ENCODE data around the gene APEH.
A peak's percentile ranks its signal among the peaks of the same experiment; 100 is the strongest.

GRCh38 chr3:49703443-49703927, 29.3 kb downstream of the APEH start:
- TF ChIP-seq, protein P1, sequence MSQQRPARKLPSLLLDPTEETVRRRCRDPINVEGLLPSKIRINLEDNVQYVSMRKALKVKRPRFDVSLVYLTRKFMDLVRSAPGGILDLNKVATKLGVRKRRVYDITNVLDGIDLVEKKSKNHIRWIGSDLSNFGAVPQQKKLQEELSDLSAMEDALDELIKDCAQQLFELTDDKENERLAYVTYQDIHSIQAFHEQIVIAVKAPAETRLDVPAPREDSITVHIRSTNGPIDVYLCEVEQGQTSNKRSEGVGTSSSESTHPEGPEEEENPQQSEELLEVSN (IDR thresholded peaks at IDR 0.05; ENCODE audit: borderline replicate concordance, low read depth) = no peak
- TF ChIP-seq HOXA7 (CRISPR knock-in tag; IDR thresholded peaks at IDR 0.05) (no peak), REST (IDR thresholded peaks at IDR 0.05) (no peak), CTCF (IDR thresholded peaks at IDR 0.05) (peak; percentile 53), RAD21 (conservative IDR thresholded peaks at IDR 0.05 in 1 of 2, IDR thresholded peaks at IDR 0.05 in 1 of 2) (peak; percentile 64 to 74), CHD2 (IDR thresholded peaks at IDR 0.05; ENCODE audit: low read length, partially characterized antibody) (no peak), SREBF2 (IDR thresholded peaks at IDR 0.05) (no peak), EP300 (IDR thresholded peaks at IDR 0.05) (no peak), POLR2A (IDR thresholded peaks at IDR 0.05; ENCODE audit: low read length) (no peak), EHMT2 (IDR thresholded peaks at IDR 0.05; ENCODE audit: low read depth) (no peak), CEBPB (IDR thresholded peaks at IDR 0.05) (no peak)
- TF ChIP-seq, protein P2, sequence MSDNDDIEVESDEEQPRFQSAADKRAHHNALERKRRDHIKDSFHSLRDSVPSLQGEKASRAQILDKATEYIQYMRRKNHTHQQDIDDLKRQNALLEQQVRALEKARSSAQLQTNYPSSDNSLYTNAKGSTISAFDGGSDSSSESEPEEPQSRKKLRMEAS (IDR thresholded peaks at IDR 0.05) = no peak

Data from A549 (cell line).